COLO668 (cell line): Measurements from ENCODE around the gene CCDC180.
"Not testable (repeated sequence)": the region's sequence is repeated elsewhere in the genome, so short reads cannot be mapped to it uniquely, and the experiment has no call there.

Experiments used
- DNase-seq: peaks from one replicate; lab custom pipeline; 2025; ENCODE audit not compliant: unreplicated experiment; lab: John Stamatoyannopoulos, UW

CCDC180 gene

DNA sequence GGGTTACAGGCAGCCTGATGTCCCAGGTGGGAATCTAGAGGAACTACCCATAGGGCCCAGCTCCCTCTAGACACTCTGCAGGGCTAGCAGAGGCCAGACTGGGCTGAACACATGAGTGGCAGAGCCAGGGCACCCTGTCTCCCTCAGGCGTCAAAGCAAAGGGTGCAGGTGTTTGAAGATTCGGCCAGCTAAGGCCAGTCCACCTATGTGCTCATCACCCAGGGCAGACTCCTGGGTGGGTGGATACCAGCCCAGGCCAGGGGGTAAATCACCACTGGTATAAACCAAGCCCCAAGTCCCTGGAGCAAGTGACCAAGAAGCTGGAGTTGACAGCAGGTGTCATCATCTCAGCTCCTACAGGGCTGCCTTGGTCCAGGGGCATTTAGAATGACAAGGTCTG, 3.4 kb downstream of the CCDC180 start:
- DNase-seq = no peak

GRCh38 chr9:97311798-97312500, 4.5 kb downstream of the CCDC180 start:
- DNase-seq = no peak

- DNase-seq = no peak
These were observed 5.1 kb downstream of the CCDC180 start for GRCh38 chr9:97312556-97312955.

DNA sequence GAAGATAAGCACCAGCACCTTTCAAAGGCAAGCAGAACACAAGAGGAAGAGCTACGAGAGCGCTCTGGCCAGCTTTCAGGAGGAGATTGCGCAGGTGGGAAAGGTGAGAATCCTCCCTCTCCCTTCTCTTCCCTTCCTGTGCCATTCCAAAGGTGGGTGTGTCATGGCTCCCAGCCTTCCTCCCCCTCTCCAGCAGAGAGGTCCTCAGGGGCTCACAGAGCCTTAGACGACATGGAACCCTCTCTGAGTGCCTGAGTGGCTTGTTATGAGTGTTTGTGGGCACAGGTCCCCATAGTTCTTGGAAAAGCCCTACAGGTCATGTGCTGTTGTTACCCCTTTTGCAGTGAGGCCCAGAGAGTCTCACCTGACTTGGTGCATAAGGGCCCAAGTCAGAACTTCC, 5.8 kb downstream of the CCDC180 start:
- no peak for DNase-seq

DNA sequence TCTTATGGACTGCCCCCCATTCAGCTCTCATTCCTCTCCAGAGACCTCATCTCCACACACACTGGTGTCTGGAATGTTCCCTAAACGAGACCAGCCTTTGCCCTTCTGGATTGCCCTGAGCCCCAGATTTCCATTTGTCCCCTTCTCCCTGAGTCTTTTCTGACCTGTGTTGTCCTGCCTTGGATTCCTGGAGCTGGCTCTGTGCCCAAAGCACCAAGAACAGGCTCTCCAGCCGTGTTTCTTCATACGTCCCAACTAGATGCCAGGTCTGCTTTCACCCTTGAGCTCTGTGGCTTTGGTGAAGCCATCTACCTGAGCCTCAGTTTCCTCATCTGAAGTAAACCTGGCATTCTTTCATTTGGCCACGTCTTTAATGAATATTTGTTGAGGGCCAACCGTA, 6.3 kb downstream of the CCDC180 start:
- DNase-seq = no peak

GRCh38 chr9:97314503-97314902, 7.0 kb downstream of the CCDC180 start:
- no peak for DNase-seq

DNA sequence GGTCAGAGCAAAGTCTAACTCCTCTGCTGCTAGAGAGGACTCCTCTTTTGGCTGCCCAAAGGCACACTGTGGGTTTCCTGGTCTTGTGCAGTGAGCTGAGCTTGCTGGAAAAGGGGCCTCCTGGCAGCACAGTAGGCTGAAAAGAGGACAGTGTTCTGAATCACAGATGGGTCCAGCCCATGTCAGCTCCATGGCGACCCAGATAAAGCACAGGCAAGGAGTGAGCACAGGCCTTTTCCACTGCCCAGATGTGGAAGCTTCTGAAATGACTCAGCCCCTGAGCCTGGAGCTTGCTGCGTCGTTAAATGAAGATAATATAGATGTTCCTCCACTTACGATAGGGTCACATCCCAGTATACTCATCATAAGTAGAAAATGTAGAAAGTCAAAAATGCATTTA, 8.1 kb downstream of the CCDC180 start:
- DNase-seq = no peak

DNA sequence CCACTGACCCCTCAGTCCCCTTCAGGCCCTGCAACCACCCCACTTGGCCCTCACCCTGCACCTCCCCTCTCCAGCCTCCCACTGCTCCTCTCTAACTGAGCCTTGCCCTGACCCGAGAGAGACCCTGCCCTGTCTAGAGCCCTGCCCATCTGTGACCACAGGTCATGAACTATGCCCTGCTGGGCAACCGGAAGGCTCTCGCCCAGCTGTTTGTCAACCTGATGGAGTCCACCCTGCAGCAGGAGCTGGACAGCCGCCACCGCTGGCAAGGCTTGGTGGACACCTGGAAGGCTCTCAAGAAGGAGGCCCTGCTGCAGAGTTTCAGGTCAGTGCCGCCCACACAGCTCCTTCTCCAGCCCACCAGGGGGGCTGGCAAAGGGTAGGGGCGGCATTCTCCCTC, 9.4 kb downstream of the CCDC180 start:
- no peak for DNase-seq

DNA sequence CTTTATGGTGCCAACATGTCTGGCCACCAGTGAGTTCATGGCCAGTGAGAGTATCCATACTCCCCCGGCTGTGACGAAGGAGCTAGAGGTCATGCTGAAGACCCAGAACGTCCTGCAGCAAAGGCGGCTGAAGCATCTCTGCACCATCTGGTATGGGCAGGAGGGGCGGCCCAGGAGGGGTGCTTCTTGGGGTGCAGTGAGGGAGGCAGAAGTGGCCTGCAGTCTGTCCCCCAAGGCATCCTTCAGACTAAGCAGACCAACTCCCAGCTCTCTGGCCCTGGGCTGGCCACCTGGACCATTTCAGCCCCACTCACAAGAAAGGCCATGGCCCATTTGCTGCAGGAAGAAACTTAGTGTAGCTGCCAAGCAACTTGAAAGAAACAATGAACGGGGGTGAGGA, 11.0 kb downstream of the CCDC180 start:
- no peak for DNase-seq

DNA sequence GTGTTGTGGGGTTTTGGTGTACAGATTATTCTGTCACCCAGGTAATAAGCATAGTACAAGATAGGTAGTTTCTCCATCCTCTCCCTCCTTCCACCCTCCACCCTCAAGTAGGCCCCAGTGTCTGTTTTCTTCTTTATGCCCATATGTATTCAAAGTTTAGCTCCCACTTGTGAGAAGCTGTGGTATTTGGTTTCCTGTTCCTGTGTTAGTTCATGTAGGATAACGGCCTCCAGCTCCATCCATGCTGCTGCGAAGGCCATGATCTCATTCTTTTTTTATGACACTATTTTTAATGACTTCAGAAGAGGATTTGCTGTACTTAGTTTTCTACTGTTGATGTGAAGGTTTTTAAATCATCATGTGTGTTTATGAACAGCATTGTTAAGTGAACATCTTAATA, 11.9 kb downstream of the CCDC180 start:
- DNase-seq = no peak

GRCh38 chr9:97320080-97320642, 12.7 kb downstream of the CCDC180 start:
- DNase-seq = no peak

DNA sequence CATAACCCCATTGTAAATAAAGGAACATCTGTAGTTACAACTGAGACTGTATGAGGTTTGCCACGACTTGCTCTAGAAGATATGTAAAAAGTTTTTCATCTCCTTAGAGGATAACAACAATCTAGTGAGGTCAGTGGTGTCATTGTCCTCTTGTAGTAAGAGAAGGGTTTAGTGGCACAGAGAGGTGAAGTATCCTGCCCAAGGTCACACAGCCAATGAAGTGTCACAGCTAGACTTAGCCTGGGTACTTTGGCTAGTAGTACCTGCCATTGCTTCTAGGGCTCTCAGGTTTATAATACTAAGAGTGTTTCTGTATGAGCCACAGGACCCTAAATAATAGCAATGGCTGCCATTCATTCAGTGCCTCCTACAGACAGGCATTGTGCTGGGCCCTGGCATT, 13.8 kb downstream of the CCDC180 start:
- no peak for DNase-seq

- no peak for DNase-seq
These were observed 14.2 kb downstream of the CCDC180 start for GRCh38 chr9:97321691-97322090.

DNA sequence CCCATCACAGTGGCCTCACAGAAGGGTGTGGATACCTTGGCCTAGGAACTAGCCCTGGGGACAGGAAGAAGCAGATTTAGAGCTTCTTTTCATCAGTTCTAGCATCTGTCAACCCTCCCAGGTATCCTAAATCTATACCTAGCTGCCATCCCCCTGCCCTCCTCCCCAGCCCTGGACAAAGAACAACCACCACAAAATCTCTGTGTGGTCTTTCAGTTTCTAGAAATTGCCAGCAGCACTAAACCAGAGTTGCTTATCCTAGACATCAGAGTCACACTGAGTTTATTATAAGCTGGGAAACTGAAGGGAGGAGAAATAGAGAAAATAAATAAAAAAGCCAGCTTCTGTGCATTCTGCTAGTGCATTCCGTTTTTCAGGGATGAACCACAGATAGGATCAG, 14.6 kb downstream of the CCDC180 start:
- no peak for DNase-seq

- no peak for DNase-seq
These were observed 17.5 kb downstream of the CCDC180 start for GRCh38 chr9:97324954-97325353.

DNA sequence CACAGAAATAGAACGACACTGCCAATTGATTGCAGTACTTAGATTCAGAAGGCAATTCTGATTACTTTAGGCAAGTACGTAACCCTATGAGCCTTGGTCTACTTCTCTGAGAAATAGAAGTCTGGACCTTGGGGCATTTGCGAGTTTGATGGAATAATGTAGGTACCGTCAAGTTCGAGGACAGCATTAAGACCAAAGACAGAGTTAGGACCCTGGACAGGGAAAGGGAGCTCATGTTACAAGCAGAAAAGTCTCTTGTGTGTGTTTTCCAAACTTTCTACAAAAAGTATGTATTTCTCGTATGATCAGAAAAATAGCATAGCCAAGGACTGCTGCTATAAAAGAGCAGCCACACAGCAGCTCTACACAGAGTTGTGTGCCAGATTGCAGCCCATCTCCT, 20.1 kb downstream of the CCDC180 start:
- no peak for DNase-seq

GRCh38 chr9:97332993-97333392, 25.5 kb downstream of the CCDC180 start:
- no peak for DNase-seq

- DNase-seq = not testable (repeated sequence)
These were observed 28.2 kb downstream of the CCDC180 start for GRCh38 chr9:97335622-97336021.

- no peak for DNase-seq
These were observed 41.4 kb downstream of the CCDC180 start for GRCh38 chr9:97348871-97349270.

DNA sequence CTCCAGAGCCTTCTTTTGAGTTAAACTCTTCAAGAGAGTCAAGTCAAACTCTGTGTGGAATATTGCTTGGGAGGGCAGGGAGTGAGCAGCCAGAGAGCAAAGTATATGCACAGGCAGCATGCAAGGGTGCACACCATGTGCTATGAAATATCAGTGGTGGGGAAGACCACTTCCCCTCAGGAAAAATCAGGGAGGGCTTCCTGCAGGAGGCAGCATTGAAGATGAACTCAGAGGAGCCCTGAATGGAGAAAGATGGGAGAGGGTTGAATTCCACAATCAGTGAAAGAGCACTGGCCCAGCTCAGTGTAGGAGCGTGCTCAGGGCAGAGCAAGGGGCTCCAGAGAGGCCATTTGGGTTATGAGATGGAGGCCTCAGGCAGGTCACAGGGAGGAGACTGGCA, 41.9 kb downstream of the CCDC180 start:
- DNase-seq = no peak

- DNase-seq = no peak
These were observed 47.2 kb downstream of the CCDC180 start for GRCh38 chr9:97354637-97355036.

- DNase-seq = no peak
These were observed 49.6 kb downstream of the CCDC180 start for GRCh38 chr9:97357056-97357455.
